Measurements from ENCODE around the gene RNU1-2.
"Not testable (repeated sequence)": the region's sequence is repeated elsewhere in the genome, so short reads cannot be mapped to it uniquely, and the experiment has no call there.

RNU1-2 gene

DNA sequence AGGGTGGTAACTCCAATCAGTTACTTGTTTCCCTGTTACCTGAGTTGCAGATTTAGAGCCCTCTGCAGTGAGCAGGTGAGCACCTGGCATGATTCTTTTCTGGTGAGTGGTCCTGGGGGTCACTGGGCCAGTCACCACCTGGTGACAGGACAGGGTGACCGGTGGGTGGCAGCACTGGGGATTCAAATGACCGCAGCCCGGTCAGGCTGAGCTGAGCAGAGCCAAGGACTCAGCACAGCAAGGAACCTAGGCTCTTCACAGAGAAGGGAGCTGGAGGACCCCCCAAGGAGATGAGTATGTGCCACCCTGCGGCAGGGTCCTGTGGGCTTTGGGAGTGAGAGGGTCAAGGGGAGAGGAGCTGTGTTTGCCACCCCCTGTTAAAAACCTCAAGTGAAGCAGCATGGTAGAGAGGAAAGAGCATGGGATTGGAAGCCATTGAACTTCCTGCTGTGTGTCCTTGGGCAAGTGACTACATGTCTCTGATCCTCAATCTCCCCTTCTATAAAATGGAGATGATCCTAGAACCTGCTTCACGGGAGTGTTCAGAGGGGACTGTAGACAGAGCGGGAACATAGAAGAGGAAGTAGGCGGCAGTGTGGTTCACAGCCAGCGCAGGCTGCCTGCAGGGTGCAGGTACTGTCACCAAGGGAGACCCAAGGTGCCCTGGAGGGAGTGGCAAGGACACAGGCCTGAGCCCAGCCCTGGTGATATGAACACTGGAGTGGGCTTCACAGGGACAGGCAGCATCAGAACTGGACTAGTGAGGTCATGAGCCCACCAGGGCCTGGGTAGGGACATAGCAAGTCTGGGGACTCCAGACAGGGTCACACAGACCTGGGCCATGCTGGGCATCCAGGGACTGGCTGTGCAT is 16.3 kb downstream of the RNU1-2 start:
- DNase-seq = not testable (repeated sequence)

- DNase-seq = not testable (repeated sequence)
Measured at GRCh38 chr1:16912742-16913141, 17.0 kb downstream of the RNU1-2 start.

DNA sequence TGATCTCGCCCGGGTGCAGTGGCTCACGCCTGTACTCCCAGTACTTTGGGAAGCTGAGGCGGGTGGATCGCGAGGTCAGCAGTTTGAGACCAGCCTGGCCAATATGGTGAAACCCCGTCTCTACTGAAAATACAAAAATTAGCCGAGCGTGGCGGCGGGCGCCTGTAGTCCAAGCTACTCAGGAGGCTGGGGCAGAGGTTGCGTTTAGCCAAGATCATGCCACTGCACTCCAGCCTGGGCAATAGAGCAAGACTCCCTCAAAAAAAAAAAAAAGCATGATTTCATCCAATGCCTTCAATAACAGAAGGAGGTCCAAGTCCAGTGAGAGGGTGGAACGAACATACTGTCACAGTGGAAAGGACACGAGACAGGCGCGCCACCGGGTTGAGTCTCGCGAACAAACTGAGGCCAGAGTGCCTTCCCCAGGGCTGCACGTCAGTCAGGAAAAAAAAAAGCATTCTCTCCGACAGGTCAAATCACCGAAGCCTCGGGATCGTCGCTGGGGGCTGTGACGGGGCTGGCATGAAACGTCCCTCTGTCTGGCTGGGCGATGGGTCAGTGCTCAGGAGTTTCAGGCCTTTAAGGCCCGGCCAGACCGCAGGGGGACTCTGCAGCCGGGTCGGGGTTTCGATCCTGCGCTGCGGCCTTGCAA is 17.5 kb downstream of the RNU1-2 start:
- no peak for DNase-seq

DNA sequence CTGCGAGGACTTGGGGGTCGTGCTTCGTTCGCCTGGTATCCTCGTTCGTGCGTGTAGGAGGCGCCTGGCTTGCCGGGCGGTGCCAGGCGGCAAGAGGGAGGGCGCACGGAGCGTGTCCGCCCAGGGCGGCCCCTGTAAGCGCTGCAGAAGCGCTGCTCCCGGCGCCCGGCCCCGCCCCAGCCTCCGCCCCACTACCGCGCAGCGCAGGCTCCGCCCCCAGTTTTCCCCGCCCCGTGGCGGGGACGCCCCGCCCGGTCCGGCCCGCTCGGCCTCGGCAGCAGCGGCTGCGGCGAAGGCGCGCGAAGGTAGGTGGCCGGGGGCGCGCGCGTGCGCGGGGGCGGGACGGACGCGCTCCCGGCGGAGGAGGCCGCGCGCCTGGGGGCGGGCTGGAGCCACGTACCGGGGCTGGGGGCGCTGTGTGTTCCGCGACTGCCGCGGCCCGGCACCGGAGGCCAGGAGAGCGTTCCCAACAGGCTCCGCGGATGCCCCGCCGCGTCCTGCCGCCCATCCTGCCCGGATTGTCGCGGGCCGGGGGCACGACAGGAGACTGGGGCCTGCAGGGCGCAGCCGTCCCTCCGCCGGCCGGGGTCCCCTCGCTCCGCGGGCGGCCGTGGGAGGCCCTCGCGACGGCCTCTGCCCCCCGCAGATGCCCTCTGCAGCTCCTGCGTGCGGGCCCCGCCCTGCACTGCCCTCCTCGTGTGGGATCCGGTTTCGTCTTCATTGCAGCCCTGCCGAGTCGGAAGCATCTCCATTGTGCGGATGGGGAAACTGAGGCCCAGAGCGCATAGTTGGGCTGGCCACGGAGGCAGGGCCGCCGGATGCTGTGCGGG is 18.3 kb downstream of the RNU1-2 start:
- DNase-seq = peak; percentile 90

DNA sequence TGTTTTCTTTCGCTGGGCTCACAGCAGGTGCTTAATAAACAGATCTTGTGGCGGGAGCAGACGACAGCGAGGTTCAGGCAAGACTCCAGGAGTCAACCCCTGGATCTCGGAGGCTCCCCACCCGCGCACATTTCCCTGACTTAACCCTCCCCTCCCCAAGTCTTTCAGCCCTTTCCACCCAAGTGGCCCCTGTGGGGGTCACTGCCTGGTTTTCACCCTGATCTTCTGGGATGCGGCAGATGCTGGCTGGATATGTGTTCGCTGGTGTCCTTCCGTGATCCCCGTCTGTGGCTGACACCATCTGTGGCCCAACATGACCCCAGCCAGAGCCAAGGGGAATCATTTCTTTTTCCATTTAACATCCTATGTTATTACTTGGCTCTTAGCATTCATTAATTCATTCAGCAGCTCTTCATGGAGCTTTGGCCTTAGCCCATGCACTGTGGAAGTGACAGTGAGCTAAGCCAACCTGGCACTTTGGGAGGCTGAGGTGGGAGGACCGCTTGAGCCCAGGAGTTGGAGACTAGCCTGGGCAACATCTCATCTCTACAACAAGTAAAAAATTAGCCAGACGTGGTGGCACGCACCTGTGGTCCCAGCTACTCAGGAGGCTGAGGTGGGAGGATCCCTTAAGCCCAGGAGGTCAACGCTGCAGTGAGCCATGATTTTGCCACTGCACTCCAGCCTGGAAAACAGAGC is 19.3 kb downstream of the RNU1-2 start:
- peak; percentile 44 for DNase-seq

- no peak for DNase-seq
Measured at GRCh38 chr1:16915627-16915973, 19.8 kb downstream of the RNU1-2 start.

DNA sequence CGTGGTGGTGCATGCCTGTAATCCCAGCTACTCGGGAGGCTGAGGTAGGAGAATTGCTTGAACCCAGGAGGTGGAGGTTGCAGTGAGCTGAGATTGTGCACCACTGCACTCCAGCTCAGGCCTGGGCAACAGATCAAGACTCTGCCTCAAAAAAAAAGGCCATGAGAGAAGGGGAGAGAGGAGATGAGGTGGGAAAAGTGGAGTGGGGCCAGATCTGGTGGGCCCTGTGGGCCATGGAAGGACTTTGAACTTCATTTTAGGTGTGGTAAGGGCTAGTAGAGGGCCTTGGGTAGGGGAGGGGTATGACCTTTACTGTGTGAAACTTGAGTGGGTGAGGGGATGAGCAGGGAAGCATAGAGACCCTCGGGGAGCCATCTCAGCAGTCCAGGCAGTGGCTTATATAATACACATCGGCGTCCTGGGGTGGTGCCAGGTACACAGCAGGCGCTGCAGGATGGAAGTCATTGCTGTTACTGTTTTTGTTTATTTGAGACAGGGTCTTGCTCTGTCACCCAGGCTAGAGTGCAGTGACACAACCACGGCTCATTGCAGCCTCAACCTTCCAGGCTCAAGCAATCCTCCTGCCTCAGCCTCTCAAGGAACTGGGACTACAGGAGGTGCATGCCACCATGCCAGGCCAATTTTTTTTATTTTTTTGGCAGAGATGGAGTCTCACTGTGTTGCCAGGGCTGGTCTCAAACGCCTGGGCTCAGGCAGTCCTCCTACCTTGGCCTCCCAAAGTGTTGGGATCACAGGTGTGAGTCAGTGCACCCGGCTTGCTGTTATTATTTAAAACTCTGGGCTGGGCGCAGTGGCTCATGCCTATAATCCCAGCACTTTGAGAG is 20.5 kb downstream of the RNU1-2 start:
- not testable (repeated sequence) for DNase-seq

GRCh38 chr1:16918371-16918770 is 22.6 kb downstream of the RNU1-2 start:
- DNase-seq = no peak

- DNase-seq = not testable (repeated sequence)
Measured at GRCh38 chr1:16918936-16919665, 23.3 kb downstream of the RNU1-2 start.

- DNase-seq = no peak
Measured at GRCh38 chr1:16920951-16921350, 25.2 kb downstream of the RNU1-2 start.

DNA sequence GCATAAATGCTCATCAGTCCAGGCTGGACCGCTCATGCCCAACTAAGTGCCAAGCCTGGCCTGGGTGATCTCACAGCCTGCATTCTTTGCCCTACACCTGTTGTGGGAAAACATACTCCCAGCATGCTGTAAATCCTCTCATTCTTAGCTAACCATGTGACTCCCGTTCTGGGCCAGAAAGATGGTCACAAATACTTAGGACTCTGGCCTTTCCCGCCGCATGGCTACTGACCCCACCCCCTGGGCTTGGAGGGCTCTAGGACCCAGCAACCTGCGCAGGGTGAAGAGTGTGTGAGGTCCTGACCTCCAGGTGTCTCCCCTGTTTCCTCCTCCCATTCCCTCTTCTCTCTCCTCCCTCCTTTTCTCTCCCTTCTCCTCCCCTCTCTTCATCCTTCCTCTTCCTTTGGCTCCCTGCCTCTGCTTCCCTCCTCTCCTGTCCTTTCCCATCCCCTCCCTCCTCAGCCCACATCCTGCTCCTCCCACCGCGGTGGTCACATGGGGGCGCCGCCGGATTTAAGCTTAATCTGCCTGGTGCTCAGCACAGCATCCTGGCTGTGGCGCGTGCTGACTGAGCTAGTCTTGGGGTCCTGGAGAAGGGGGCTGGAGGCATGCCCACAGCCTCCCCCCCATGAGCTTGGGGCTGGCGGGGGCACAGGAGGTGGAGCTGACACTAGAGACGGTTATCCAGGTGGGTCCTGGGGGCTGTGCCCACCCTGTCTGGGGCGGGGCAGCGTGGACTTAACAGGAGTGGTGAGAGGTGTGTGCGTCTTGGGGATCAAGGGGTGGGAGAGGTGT is 25.8 kb downstream of the RNU1-2 start, which contains the start of gene CROCC:
CROCC (plus strand) TSS at position 541 of the 795 bp plus-strand sequence; CDS start at position 629, 88 bp downstream.
- DNase-seq = peak; percentile 78

- no peak for DNase-seq
Measured at GRCh38 chr1:16922466-16922865, 26.7 kb downstream of the RNU1-2 start.

GRCh38 chr1:16922885-16923431 is 27.2 kb downstream of the RNU1-2 start:
- no peak for DNase-seq

DNA sequence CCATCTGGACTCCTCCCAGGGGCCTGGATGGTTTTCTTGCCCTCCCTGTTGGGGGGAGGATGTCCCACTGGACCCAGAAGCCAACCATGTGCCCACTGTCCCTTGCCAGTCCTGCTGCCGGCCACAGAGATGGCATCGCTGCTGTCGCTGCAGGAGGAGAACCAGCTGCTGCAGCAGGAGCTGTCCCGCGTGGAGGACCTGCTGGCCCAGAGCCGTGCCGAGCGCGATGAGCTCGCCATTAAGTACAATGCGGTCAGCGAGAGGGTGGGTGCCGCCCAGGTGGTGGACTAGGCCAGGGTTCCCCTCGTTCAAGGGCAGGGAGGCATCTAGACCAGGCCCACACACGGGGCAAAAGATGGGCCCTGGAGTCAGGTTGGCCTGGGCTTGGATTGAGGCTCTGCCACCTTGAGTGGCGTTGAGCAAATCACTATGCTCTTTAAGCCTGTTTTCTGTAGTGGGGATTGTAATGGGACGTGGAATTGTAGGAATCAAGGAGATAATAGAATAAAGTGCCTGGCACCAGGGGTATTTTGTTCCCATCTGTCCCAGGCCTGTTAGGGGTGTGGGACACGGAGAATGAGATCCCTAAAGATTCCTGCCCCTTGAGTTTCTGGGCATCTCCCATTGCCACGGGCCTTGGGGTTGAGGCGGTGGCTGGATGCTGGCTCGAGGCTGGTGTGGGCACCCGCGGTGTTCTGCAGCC is 28.6 kb downstream of the RNU1-2 start:
- DNase-seq = no peak

- no peak for DNase-seq
Measured at GRCh38 chr1:16924919-16925477, 29.2 kb downstream of the RNU1-2 start.

- DNase-seq = no peak
Measured at GRCh38 chr1:16925635-16926490, 30.1 kb downstream of the RNU1-2 start.

DNA sequence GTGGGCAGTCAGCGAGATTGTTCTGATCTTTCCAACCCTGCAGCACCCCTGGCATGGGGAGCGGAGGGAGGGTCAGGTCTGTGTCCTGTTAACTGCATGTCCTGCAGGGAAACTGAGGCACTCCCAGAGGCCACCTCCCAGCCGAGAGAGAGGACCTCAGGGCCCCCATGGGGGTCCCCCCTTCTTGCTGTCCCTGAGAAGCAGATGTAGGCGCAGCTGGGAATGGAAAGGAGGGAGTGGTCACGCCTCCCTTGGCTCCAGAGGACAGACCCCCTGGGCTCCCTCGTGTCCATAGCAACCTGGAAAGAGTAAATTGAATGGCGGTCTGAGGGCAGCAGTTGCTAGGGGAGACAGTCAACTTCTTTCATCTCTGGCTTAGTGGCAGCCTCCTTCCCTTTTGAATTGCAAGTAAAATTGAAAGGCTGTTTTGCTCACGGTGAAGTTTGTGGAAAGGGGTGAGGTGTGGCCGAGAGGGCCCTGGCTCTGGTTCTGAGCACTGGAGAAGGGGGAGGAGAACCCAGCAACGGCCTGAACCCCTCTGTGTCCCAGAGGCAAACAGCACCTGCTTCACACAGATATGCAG is 30.8 kb downstream of the RNU1-2 start:
- DNase-seq = peak; percentile 81
